WTC11 (cell line): ENCODE data around the gene HINFP. TPM values are rescaled to one million over a fixed set of nuclear protein-coding genes. Genes with fewer than 3 reads are reported as not detected.

Experiments used
- ARID4B ChIP-seq: sonication (generic); formaldehyde crosslinking; IDR thresholded peaks from 2 replicates; pipeline ENCODE4 v1.8.0; 2023; ENCODE audit warnings: missing genetic modification reagents, mild to moderate bottlenecking, borderline replicate concordance
- CBFB ChIP-seq: sonication (generic); formaldehyde crosslinking; IDR thresholded peaks from 2 replicates; pipeline ENCODE4 v1.8.1; 2022; ENCODE audit warnings: mild to moderate bottlenecking, low read depth, missing genetic modification reagents
- E2F1 ChIP-seq: sonication (generic); formaldehyde crosslinking; IDR thresholded peaks from 2 replicates; pipeline ENCODE4 v1.8.0; 2022; ENCODE audit warnings: mild to moderate bottlenecking, missing genetic modification reagents
- EMX1 ChIP-seq: fragments of 250-450 bp; sonication (Bioruptor Pico); IDR thresholded peaks from 2 replicates; pipeline ENCODE4 v1.8.0; 2021; ENCODE audit warnings: mild to moderate bottlenecking
- FOXP4 ChIP-seq: sonication (generic); formaldehyde crosslinking; IDR thresholded peaks from 2 replicates; pipeline ENCODE4 v1.8.0; 2022; ENCODE audit warnings: mild to moderate bottlenecking, missing genetic modification reagents
- GTF2I ChIP-seq: fragments of 250-450 bp; sonication (Bioruptor Pico); conservative IDR thresholded peaks from 2 replicates; pipeline ENCODE4 v1.4.0; 2021; ENCODE audit warnings: mild to moderate bottlenecking
- HMGA2 ChIP-seq: fragments of 250-450 bp; sonication (Bioruptor Pico); IDR thresholded peaks from 2 replicates; pipeline ENCODE4 v1.4.0; 2021; ENCODE audit warnings: mild to moderate bottlenecking, moderate library complexity
- IRF1 ChIP-seq: sonication (generic); formaldehyde crosslinking; IDR thresholded peaks from 2 replicates; pipeline ENCODE4 v1.8.0; 2023; ENCODE audit warnings: missing genetic modification reagents
- JAZF1 ChIP-seq: fragments of 250-450 bp; sonication (Bioruptor Pico); IDR thresholded peaks from 2 replicates; pipeline ENCODE4 v1.9.0; 2021; ENCODE audit warnings: moderate library complexity, mild to moderate bottlenecking, inconsistent platforms
- JUN ChIP-seq: sonication (generic); formaldehyde crosslinking; IDR thresholded peaks from 2 replicates; pipeline ENCODE4 v1.8.0; 2023; ENCODE audit warnings: mild to moderate bottlenecking, missing genetic modification reagents
- MAX ChIP-seq: sonication (generic); formaldehyde crosslinking; IDR thresholded peaks from 2 replicates; pipeline ENCODE4 v1.8.0; 2022; ENCODE audit warnings: mild to moderate bottlenecking, missing genetic modification reagents
- NFATC4 ChIP-seq: fragments of 250-450 bp; sonication (Bioruptor Pico); IDR thresholded peaks from 2 replicates; pipeline ENCODE4 v1.9.0; 2021; ENCODE audit warnings: mild to moderate bottlenecking
- NR1H2 ChIP-seq: sonication (generic); formaldehyde crosslinking; IDR thresholded peaks from 2 replicates; pipeline ENCODE4 v1.9.0; 2021; ENCODE audit warnings: mild to moderate bottlenecking, moderate library complexity, missing genetic modification reagents
- NR3C1 ChIP-seq: sonication (generic); formaldehyde crosslinking; conservative IDR thresholded peaks from 2 replicates; pipeline ENCODE4 v1.8.1; 2023; ENCODE audit warnings: low read depth, mild to moderate bottlenecking, missing genetic modification reagents
- RORB ChIP-seq: fragments of 250-450 bp; sonication (Bioruptor Pico); IDR thresholded peaks from 2 replicates; pipeline ENCODE4 v1.9.0; 2021; ENCODE audit warnings: mild to moderate bottlenecking
- SOX15 ChIP-seq: fragments of 250-450 bp; sonication (Bioruptor Pico); IDR thresholded peaks from 2 replicates; pipeline ENCODE4 v1.9.0; 2021; ENCODE audit warnings: mild to moderate bottlenecking
- STAT6 ChIP-seq: sonication (generic); formaldehyde crosslinking; conservative IDR thresholded peaks from 2 replicates; pipeline ENCODE4 v1.8.1; 2023; ENCODE audit warnings: mild to moderate bottlenecking, low read depth, missing genetic modification reagents, moderate library complexity
- TCF7 ChIP-seq: sonication (generic); formaldehyde crosslinking; IDR thresholded peaks from 2 replicates; pipeline ENCODE4 v1.8.0; 2022; ENCODE audit warnings: mild to moderate bottlenecking, low read depth, missing genetic modification reagents, moderate library complexity
- TEAD1 ChIP-seq: sonication (generic); formaldehyde crosslinking; IDR thresholded peaks from 2 replicates; pipeline ENCODE4 v1.8.0; 2022; ENCODE audit warnings: mild to moderate bottlenecking, missing genetic modification reagents
- USF1 ChIP-seq: sonication (generic); formaldehyde crosslinking; IDR thresholded peaks from 2 replicates; pipeline ENCODE4 v1.8.0; 2022; ENCODE audit warnings: mild to moderate bottlenecking, missing genetic modification reagents
- USF2 ChIP-seq: sonication (generic); formaldehyde crosslinking; IDR thresholded peaks from 2 replicates; pipeline ENCODE4 v1.8.1; 2023; ENCODE audit warnings: mild to moderate bottlenecking, missing genetic modification reagents, moderate library complexity
- ZMAT4 ChIP-seq: fragments of 250-450 bp; sonication (Bioruptor Pico); IDR thresholded peaks from 2 replicates; pipeline ENCODE4 v1.9.0; 2021; ENCODE audit warnings: mild to moderate bottlenecking
- ZNF138 ChIP-seq: sonication (generic); formaldehyde crosslinking; conservative IDR thresholded peaks from 2 replicates; pipeline ENCODE4 v1.8.1; 2022; ENCODE audit warnings: mild to moderate bottlenecking, moderate library complexity, missing genetic modification reagents
- ZNF219 ChIP-seq: sonication (generic); formaldehyde crosslinking; IDR thresholded peaks from 2 replicates; pipeline ENCODE4 v1.8.0; 2023; ENCODE audit warnings: missing genetic modification reagents, mild to moderate bottlenecking, borderline replicate concordance
- ZNF416 ChIP-seq: fragments of 250-450 bp; sonication (Bioruptor Pico); IDR thresholded peaks from 2 replicates; pipeline ENCODE4 v1.9.0; 2021; ENCODE audit warnings: mild to moderate bottlenecking, inconsistent platforms
- ZNF671 ChIP-seq: fragments of 250-450 bp; sonication (Bioruptor Pico); IDR thresholded peaks from 2 replicates; pipeline ENCODE4 v1.8.0; 2021; ENCODE audit warnings: mild to moderate bottlenecking
- total RNA-seq: library from RNA; stranded (reverse); gene quantifications from 3 replicates; pipeline ENCODE4 v1.2.3, GENCODE V29; 2021

The HINFP gene
- total RNA-seq, 1 experiment from 2014 or later: 35.4 TPM

- TF ChIP-seq JAZF1 (CRISPR knock-in tag) (no peak), NR1H2 (CRISPR knock-in tag) (0 out of 2 replicates have a peak, but pooled peaks have one; percentile 36), ARID4B (CRISPR knock-in tag) (peak; percentile 99), CBFB (CRISPR knock-in tag) (peak; percentile 32), HMGA2 (CRISPR knock-in tag) (no peak), SOX15 (CRISPR knock-in tag) (no peak), RORB (CRISPR knock-in tag) (no peak), IRF1 (peak; percentile 87), STAT6 (no peak), ZNF671 (CRISPR knock-in tag) (peak; percentile 51; the same call in 1 of the 2 replicates), FOXP4 (peak; percentile 24; the same call in 1 of the 2 replicates), GTF2I (CRISPR knock-in tag) (no peak), ZNF138 (CRISPR knock-in tag) (peak; percentile 56; the same call in 1 of the 2 replicates), USF2 (CRISPR knock-in tag) (no peak), USF1 (CRISPR knock-in tag) (peak; percentile 65; the same call in 1 of the 2 replicates), NFATC4 (peak; percentile 88; the same call in 1 of the 2 replicates), JUN (CRISPR knock-in tag) (no peak; the same call in none of the 2 replicates), EMX1 (peak; percentile 91; the same call in 1 of the 2 replicates), MAX (peak; percentile 90), ZNF416 (CRISPR knock-in tag) (peak; percentile 95), E2F1 (CRISPR knock-in tag) (0 out of 2 replicates have a peak, but pooled peaks have one; percentile 44), TEAD1 (peak; percentile 90), TCF7 (CRISPR knock-in tag) (peak; percentile 17; the same call in 1 of the 2 replicates), NR3C1 (CRISPR knock-in tag) (no peak), ZNF219 (no peak), ZMAT4 (CRISPR knock-in tag) (peak; percentile 92)
These were observed 26.1 kb upstream of the HINFP start (continued) for GRCh38 chr11:119095066-119095880.
